Muscle of leg (tissue), 11 donors: ENCODE measurements around the gene HS2ST1. TPM values are rescaled to one million over a fixed set of nuclear protein-coding genes. Genes with fewer than 3 reads are reported as not detected.
A peak's percentile ranks its signal among the peaks of the same experiment; 100 is the strongest.
"Not testable (repeated sequence)": the region's sequence is repeated elsewhere in the genome, so short reads cannot be mapped to it uniquely, and the experiment has no call there.

Experiments used
- DNase-seq: peaks from one replicate; pipeline ENCODE4 v3.0.0; 2013
- H3K27ac ChIP-seq: one replicate; pipeline ENCODE4 v1.5.1; 2013; ENCODE audit warnings: mild to moderate bottlenecking, low read length, control low read depth
- H3K27me3 ChIP-seq: one replicate; pipeline ENCODE4 v1.6.1; 2013; ENCODE audit warnings: low read length; ENCODE audit not compliant: control insufficient read depth, insufficient read depth
- H3K36me3 ChIP-seq: one replicate; pipeline ENCODE4 v1.6.1; 2013; ENCODE audit warnings: low read length; ENCODE audit not compliant: control insufficient read depth, insufficient read depth
- H3K4me1 ChIP-seq: one replicate; pipeline ENCODE4 v1.6.1; 2013; ENCODE audit warnings: low read length; ENCODE audit not compliant: control insufficient read depth, insufficient read depth
- H3K4me3 ChIP-seq: one replicate; pipeline ENCODE4 v1.5.1; 2013; ENCODE audit warnings: low read length, control low read depth
- H3K9me3 ChIP-seq: replicated peaks from 2 replicates; pipeline ENCODE4 v1.6.1; 2013; ENCODE audit warnings: low read depth, low read length; ENCODE audit not compliant: control insufficient read depth
- WGBS: methylation state at CpG from one replicate; pipeline ENCODE4 v1.1.5; 2013; ENCODE audit warnings: missing lambda C conversion rate; ENCODE audit not compliant: insufficient coverage; 5-methylcytosine and 5-hydroxymethylcytosine counted together
- polyA plus RNA-seq, 8 donors: library from polyadenylated mRNA; unstranded; fragments of 120-200 nt; gene quantifications; one replicate each; pipeline versions ENCODE4 v1.2.1 to v1.2.3, GENCODE V29; 2013; ENCODE audit warnings: inconsistent platforms in 1 of 8, low replicate concordance in 1 of 8; ENCODE audit not compliant: insufficient read length in 8 of 8, insufficient read depth in 1 of 8
- total RNA-seq: library from RNA; stranded (reverse); fragments of 120-200 nt; gene quantifications from one replicate; pipeline ENCODE4 v1.2.4, GENCODE V29; 2013

The HS2ST1 gene
- total and polyA plus RNA-seq, 9 donors, result 12.4 to 25.5 (median 18.9) TPM

DNA sequence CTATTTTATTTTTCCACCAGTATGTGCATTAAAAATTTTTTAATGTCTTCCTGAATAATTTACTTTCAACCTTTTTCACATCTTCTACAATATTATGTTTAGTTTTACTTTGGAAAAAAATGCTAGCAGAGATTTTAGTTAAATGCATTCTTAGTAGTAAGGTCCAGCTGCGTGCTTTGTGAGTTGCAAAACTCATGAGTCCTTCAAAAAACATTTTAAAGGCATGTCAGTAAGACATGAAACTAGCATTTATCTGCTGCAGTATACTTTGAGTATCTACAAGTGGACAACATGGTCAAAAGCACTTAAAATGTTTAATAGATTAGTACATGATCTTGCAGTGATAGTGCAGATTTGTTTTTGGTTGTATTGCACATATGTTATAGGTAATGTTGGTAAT, 139.0 kb downstream of the HS2ST1 start:
- Histone ChIP-seq H3K36me3 (no peaks in the 10 kb centered on the region), H3K4me1 (no peaks in the 10 kb centered on the region), H3K4me3 (no peak overlapping the region), H3K27me3 (no peaks in the 10 kb centered on the region), H3K9me3 (no peaks in the 10 kb centered on the region), H3K27ac (no peak overlapping the region)
- no peak for DNase-seq
- no CpG with 5 or more reads among the region's 1 CpG for WGBS

DNA sequence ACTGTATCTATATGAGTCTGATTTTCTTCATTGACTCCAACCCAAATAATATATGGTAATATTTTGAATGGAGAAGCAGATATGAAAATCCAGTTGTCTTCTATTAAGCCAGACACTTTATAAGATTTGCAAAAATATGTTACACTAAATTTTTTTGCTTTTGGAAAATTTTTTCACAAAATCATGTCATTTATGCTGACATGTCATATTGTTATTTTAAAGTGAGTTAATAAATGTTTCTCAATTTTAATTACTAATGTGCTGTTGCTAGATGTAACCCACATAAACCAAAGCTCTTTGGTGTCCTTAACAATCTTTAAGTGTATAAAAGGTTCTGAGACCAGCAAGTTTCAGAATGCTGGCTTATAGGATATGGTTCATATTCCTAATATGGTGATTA, 142.5 kb downstream of the HS2ST1 start:
- no peak overlapping the region for H3K4me3 ChIP-seq
- no peak for DNase-seq
- H3K4me1 ChIP-seq, result no peaks in the 10 kb centered on the region
- H3K27me3 ChIP-seq, result no peaks in the 10 kb centered on the region
- no peak overlapping the region for H3K27ac ChIP-seq
- no peaks in the 10 kb centered on the region for H3K9me3 ChIP-seq
- no peaks in the 10 kb centered on the region for H3K36me3 ChIP-seq

DNA sequence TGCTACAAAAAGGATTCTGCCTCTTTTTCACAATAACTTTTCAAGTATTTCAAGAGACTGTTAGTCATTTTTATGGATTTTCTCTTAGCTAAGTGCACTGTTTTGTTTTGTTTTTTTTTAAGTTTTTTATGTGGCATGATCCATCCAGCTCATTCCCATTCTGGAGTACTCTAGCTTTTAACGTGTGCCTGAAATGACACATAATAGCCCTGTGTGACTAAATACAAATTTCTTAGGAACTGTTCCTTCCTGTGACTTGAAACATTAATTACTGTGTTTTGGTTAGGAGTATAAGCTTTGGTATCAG, 143.9 kb downstream of the HS2ST1 start:
- no CpG with 5 or more reads among the region's 1 CpG for WGBS
- no peaks in the 10 kb centered on the region for H3K27me3 ChIP-seq
- no peaks in the 10 kb centered on the region for H3K36me3 ChIP-seq
- H3K4me1 ChIP-seq, result no peaks in the 10 kb centered on the region
- no peaks in the 10 kb centered on the region for H3K9me3 ChIP-seq
- no peak overlapping the region for H3K27ac ChIP-seq
- DNase-seq, result no peak
- H3K4me3 ChIP-seq, result no peak overlapping the region

- H3K27ac ChIP-seq, result no peak overlapping the region
Observed at GRCh38 chr1:87061742-87062156, 147.3 kb downstream of the HS2ST1 start.

GRCh38 chr1:87062687-87063086, 148.3 kb downstream of the HS2ST1 start:
- no peak for DNase-seq
- Histone ChIP-seq H3K27ac (no peak overlapping the region), H3K4me3 (no peak overlapping the region), H3K9me3 (no peaks in the 10 kb centered on the region), H3K27me3 (no peaks in the 10 kb centered on the region), H3K4me1 (no peaks in the 10 kb centered on the region), H3K36me3 (no peaks in the 10 kb centered on the region)
- no CpG with 5 or more reads among the region's 2 CpGs for WGBS

More at GRCh38 chr1:87061742-87062156, 147.3 kb downstream of the HS2ST1 start:
- Histone ChIP-seq H3K27me3 (no peaks in the 10 kb centered on the region), H3K4me3 (no peak overlapping the region), H3K4me1 (no peaks in the 10 kb centered on the region), H3K36me3 (no peaks in the 10 kb centered on the region), H3K9me3 (no peaks in the 10 kb centered on the region)
- no peak for DNase-seq

- Histone ChIP-seq H3K9me3 (no peaks in the 10 kb centered on the region), H3K27ac (no peak overlapping the region), H3K36me3 (no peaks in the 10 kb centered on the region), H3K27me3 (no peaks in the 10 kb centered on the region), H3K4me3 (no peak overlapping the region), H3K4me1 (no peaks in the 10 kb centered on the region)
- DNase-seq, result no peak
Observed at GRCh38 chr1:87064309-87064708, 149.9 kb downstream of the HS2ST1 start.

DNA sequence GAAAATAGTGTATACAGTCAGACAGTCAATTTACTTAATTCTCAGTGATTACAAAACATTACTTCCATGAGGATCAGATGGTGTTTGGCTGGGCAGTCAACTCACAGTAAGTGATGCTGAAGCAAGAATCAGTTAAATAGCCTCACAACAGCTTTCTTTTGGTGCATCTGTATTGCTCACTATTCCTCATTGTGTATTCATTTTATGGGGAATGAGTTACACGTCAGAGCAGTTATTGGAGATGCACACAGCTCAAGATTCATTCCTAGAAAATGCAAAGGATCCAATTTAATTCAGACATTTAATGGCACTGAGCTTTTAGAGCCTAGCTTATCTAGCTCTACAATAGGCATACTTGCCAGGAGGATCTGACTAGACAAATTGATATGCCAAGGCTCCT, 150.6 kb downstream of the HS2ST1 start:
- Histone ChIP-seq H3K9me3 (no peaks in the 10 kb centered on the region), H3K27ac (no peak overlapping the region), H3K36me3 (no peaks in the 10 kb centered on the region), H3K27me3 (no peaks in the 10 kb centered on the region), H3K4me3 (no peak overlapping the region), H3K4me1 (no peaks in the 10 kb centered on the region)
- no peak for DNase-seq
- WGBS, result no CpG with 5 or more reads among the region's 1 CpG

- not testable (repeated sequence) for H3K4me1 ChIP-seq, H3K9me3 ChIP-seq, H3K4me3 ChIP-seq, H3K27ac ChIP-seq, H3K36me3 ChIP-seq, DNase-seq, H3K27me3 ChIP-seq
- WGBS, result no CpG with 5 or more reads among the region's 1 CpG
Observed at GRCh38 chr1:87066708-87067107, 152.3 kb downstream of the HS2ST1 start.

DNA sequence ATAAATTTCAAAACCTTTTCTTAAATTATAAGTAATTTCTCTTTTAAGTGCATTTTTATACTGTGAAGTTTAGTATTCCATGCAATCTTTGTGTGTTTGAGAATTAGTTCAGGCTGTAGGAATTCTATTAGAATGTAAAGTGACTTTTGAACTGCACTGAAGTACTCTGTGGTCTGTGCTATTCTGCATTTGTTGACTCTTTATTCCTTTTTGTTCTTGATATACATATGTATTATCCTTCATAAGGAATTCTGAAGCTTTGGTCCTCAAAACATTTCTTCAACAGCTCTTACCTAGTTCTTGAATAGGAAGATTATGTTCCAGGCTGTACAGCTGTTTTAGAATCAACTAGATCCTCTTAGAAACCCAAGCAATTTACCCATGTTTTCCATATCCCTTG, 158.0 kb downstream of the HS2ST1 start:
- Histone ChIP-seq H3K9me3 (no peaks in the 10 kb centered on the region), H3K4me1 (no peaks in the 10 kb centered on the region), H3K36me3 (no peaks in the 10 kb centered on the region), H3K4me3 (no peak overlapping the region), H3K27ac (no peak overlapping the region), H3K27me3 (no peaks in the 10 kb centered on the region)
- no peak for DNase-seq

GRCh38 chr1:87072904-87073303, 158.5 kb downstream of the HS2ST1 start:
- no CpG with 5 or more reads among the region's 7 CpGs for WGBS
- H3K4me3 ChIP-seq, result no peak overlapping the region
- no peaks in the 10 kb centered on the region for H3K27me3 ChIP-seq
- H3K36me3 ChIP-seq, result no peaks in the 10 kb centered on the region
- DNase-seq, result no peak
- H3K4me1 ChIP-seq, result no peaks in the 10 kb centered on the region
- no peak overlapping the region for H3K27ac ChIP-seq
- no peaks in the 10 kb centered on the region for H3K9me3 ChIP-seq

GRCh38 chr1:87074001-87074795, 159.8 kb downstream of the HS2ST1 start:
- Histone ChIP-seq H3K9me3 (no peaks in the 10 kb centered on the region), H3K36me3 (no peaks in the 10 kb centered on the region), H3K27me3 (no peaks in the 10 kb centered on the region), H3K4me1 (no peaks in the 10 kb centered on the region), H3K4me3 (no peak overlapping the region), H3K27ac (no peak overlapping the region)
- peak; percentile 21 for DNase-seq
- no CpG with 5 or more reads among the region's 2 CpGs for WGBS
